Heart left ventricle (tissue), 13 donors: ENCODE data around the gene WARS2.

Experiments
- CTCF ChIP-seq, 12 donors: fragments of 200-600 bp; sonication (generic) in 4 of 12; IDR thresholded peaks; one replicate each; pipeline versions ENCODE4 v1.5.0 to v1.8.0; 2018 to 2022; ENCODE audit warnings: antibody characterized with exemption in 12 of 12, mild to moderate bottlenecking in 5 of 12
- POLR2A ChIP-seq, 2 donors: fragments of 450-650 bp; IDR thresholded peaks; one replicate each; pipeline ENCODE4 v1.6.1; 2017; ENCODE audit warnings: antibody characterized with exemption in 2 of 2, mild to moderate bottlenecking in 2 of 2, moderate library complexity in 2 of 2
- donor health status: ischemic (EF 13 %, LVEDD 7.1; RV severe dilation, severe dysfunction).
- donor health status: DM: no; HTN: yes; CAD: no.
- donor health status: DM: no; HTN: no; CAD: no.
- donor health status: ischemic (EF 25% LVEDD 6.9; RV normal size, moderate dysfunction).
- donor health status: ischemic (EF 25% LVEDD 5.7; RV mildly dilated, moderate dysfunction).
- donor health status: ischemic (EF 35%, LVEDD 5.7; RV mildly dilated, moderate dysfunction).
- donor health status: nonischemic (EF 11% LVEDD 7.7; RV severe dilation, severe dysfunction).
- donor health status: DM: yes; HTN: yes; CAD: no.
- donor health status: PGD.
- donor health status: ischemic (EF 29% LVEDD 5.4; RV normal size, mild dysfunction).
- donor health status: nonischemic (EF 23%, LVEDD 6.1; RV moderate dilation, normal function).

GRCh38 chr1:119124764-119125163 is 15.7 kb downstream of the WARS2 start:
- TF ChIP-seq CTCF (IDR thresholded peaks at IDR 0.05) (no peak), POLR2A (IDR thresholded peaks at IDR 0.05) (no peak)
